G401.6 (cell line): ENCODE results near the gene JPT2.

ENCODE experiments used
- FAIRE-seq: peaks from 2 replicates; lab custom pipeline; 2012; peaks lifted over from hg19 to GRCh38; lab: Jason Lieb, UNC

Gene JPT2

DNA sequence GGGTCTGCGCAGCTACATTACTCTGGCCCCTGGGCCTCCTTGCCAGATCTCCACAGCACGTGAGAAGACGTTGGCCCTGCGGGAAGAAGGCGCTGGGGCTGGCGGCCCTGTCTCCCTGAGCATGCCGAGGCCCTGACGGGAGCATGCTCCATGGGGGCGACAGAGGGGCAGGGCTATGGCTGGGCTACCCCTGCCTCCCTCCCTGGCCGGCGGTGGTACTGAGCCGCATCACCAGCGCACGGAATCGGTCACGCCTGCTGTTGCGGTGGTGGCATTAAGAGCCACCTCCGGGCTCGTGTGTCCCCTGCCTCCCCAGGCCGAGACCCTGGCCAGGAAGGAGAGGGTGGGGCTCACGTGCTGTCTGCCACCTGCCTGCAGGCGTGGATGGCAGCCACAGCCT lies 56.0 kb downstream of the JPT2 start:
- FAIRE-seq = no peak

DNA sequence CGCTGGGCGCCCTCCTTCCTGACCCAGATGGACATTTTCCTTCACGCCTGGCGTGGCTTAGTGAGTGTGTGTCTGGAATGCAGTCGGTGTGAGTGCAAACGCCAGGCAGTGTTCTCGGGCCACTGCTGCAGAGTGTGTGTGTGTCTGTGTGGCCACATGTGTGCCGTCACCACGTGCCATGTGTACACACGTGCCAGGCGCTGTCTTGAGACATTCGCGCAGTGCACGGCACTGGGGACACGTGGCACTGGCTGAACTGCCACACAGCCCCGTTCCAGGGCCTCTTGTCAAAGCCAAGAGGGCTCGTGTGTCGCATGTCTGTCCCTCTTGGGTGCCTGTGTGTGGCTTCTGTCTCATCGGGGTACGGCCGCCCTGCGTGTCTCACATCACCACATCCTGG lies 56.7 kb downstream of the JPT2 start:
- FAIRE-seq = no peak

DNA sequence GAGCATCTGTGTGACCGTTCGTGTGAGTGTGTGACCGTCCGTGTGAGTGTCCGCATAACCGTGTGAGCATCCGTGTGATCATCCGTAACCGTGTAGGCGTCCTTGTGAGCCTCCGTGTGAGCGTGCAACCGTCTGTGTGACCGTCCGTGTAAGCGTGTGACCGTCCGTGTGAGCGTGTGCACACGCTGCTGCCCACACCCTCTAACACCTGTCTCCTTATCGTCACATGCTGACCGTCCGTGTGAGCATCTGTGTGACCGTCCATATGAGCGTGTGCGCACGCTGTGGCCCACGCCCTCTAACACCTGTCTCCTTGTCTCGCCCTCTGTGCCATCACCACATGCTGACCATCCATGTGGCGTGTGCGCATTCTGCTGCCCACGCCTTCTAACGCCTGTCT lies 62.2 kb downstream of the JPT2 start:
- no peak for FAIRE-seq

DNA sequence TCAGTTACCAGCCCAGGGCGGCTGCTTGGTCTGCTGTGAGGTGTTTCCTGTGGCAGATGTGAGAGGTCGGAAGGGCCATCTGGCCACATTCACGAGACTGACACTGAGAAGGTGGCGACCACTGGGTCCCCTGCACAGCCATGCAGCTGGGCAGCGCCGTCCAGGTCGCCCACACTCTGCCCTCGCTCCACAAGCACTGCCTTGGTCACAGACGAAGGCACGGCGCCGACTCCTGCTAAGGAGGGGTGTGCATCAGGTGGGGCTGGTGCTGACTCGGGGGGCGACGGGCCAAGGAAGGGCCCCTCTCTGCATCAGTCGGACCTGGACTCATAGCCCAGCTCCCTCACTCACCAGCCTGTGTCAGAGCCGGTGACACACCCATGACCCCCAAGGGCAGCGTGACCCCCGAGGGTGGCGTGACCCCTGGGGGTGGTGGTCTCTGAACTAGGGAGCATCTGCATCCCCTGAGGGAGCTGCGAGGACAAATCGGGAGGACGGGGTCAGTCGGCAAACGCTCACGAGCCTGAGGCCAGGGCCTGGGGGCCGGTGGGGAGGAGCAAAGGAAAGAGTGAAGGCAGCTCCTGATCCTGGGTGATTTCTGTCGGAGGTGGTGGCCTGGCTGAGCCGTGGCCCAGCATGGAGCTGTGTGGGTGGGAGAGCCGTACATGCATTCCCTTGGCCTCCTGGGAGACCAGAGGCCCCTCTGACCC lies 62.9 kb downstream of the JPT2 start:
- no peak for FAIRE-seq

DNA sequence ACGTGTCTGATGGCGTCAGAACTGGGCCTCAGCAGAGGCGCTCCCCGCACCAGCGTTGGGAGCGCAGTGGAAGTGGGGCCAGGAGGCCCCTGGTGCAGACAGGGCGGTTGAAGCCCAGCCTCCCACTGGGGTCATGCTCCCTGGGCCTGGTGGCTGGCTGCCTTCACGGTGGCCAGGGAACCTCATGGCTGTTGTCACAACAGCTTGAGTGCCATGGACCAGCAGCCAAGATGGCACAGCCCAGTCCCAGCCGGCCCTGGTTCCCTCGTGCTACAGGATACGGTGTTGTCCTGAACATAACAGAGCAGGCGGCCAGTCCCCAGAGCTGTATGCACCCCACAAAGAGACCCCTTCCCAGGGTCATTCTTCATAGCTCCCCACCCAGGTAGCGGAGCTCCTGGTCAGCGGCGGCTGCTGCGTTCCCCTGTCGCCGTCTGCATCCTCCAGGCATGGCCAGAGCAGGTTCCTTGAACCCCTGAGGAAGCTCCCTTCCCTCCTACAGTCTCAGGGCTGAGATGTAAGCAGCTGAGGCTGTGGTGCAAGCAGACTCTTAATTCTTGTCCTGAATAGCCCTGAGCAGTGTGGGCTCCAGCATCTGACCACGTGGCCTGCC lies 63.6 kb downstream of the JPT2 start:
- no peak for FAIRE-seq

DNA sequence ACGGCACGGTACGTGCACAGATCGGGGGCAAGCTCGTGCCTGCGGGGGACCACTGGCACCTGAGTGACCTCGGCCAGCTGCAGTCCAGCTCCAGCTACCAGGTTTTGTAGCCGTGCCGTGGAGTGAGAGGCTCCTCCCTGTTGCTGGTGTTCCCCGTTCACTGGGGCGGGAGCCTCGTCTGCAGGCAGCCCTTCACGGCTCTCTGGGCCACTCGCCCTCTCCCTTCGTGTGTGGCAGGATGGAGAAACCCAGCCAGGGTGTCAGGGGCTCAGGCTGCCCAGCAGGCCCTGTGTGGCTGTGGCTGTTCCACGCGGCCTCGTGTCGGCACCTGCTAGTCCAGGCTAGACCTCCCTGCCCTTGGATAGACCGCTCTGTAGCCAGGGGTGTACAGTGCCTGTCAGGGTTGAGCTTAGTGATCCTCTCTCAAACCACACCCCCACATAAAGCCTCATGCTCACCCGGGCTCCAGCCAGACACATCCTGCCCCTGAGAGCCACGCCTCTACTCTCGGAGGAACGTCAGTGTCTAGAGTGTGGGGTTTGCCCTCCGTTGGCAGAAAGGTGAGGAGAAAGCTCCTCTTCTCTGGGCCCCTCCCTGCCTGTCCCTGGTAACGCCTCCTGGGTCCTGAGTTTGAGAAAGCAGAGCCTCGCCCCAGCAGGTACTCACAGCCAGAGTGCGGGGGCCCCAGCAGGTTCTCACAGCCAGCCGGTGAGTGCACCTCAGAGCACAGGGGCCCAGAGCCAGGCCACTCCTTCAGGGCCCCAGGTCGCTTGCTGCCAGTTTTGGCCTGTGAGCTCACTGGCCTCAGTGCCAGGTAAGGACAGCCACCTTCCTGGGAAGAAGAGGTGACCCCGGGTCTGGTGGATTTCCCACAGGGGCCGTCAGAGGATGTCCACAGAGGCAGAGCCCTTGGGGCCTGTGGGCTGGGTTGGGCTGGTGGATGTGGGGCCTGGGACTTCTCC lies 65.6 kb downstream of the JPT2 start:
- no peak for FAIRE-seq

DNA sequence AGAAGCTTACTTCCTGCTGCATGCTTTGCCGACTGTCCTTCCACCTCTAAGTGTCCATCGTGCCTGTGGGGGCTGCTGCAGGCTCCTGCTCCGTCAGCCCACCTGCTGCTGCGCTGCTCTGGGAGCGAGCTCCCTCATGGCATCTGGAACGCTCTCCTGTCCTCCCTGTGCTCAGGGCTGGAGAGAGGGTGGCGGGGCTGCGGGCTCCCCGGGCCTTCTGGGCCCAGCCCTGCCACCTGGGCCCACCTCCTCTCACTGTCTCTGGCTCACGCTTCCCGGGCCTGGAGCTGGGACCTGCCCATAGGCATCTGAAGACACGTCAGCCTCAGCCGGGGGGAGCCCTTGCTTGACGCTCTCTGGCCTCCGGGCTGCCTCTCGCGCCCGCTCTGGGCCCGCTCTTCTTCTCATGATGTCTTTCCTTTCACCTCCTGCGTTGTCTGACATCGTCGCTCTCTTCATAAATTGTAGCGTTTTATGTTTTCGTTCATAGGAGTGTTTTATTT lies 66.3 kb downstream of the JPT2 start:
- no peak for FAIRE-seq

DNA sequence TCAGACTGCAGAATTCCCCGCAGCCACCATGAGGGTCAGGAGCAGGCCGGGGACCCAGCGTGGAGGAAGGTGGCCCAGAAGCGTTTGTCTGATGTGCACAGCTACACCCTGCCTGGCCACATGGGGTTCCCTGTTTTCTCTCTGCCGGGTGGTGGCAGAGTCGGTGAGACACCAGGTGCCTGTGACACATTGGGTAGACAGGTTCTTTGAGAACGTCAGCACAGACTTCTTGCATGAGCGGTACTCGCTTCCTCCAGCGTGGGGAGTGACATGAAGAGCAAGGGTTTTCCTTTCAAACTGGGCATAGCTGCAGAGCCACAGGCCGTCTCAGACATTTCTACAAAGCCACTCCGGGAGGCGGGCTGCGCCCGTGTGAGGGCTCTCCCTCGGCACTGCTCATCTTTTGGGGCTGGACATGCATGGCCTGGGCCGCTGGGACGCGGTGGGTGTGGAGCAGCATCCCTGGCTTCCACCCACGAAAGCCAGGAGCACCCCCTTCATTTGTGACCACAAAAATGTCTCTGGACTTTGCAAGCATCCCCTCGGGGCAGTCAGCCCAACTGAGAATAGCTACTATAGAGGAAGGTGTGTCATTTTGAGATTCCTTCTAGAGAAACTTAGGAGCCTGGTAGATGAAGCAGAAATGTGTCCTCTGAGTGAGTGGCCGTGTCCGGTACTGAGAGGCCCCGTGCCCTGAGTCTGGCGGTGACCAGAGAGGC lies 67.3 kb downstream of the JPT2 start:
- FAIRE-seq = no peak

DNA sequence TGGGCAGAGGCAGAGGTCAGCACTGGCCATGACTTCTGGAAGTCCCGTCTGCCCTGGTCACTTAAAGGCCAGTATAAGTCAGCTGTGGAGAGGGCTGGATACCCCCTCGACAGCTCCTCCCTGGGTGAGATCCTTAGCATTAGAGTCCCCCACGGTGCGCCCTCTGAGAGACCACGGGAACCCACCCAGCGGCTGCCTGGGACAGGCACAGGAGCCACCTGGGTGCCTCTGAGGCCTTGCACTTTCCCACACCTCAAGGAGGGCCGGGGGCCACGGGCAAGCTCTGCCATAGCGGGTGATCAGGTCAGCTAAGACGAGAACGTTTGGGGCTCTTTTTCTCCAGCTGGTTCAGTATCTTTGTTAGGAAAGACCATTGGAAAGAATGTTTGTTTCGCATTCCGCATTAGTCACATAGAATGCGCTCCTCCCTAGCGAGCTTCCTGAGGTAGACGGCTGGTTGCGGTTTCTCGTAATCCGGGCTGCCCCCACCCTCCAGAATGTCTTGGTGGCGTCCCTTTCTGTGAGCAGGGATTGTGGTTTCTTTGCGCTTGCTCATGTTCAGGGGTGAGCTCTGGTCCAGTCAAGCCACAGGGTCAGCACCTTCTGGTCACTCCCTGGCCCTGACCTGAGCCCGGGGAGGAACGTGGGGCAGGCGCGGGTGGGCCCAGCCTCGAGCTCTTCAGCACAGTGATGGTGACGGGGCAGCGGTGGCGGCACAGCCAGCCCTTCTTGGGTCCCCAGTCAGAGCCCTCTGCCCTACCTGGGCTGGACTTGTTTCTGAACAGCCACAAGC lies 68.0 kb downstream of the JPT2 start:
- no peak for FAIRE-seq

DNA sequence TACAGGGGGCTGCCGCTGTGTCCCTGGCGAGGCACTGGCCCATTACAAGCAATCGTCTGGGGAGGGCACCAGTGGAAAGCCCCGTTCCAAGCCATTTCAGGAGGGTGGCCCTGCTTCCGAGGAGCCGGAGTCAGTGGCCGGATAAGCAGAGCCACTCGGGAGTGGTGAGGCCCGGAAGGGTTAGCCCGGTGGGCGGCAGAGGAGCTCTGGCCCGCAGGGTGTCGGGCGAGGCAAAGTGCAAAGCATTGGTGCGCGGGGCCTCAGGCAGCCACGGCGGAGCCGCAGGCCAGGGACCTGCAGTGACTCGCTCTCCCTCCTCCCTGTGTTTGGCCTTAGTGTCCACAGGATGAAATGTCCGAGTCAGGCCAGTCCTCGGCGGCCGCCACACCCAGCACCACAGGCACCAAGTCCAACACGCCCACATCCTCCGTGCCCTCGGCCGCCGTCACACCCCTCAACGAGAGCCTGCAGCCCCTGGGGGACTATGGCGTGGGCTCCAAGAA lies 68.7 kb downstream of the JPT2 start:
- no peak for FAIRE-seq

DNA sequence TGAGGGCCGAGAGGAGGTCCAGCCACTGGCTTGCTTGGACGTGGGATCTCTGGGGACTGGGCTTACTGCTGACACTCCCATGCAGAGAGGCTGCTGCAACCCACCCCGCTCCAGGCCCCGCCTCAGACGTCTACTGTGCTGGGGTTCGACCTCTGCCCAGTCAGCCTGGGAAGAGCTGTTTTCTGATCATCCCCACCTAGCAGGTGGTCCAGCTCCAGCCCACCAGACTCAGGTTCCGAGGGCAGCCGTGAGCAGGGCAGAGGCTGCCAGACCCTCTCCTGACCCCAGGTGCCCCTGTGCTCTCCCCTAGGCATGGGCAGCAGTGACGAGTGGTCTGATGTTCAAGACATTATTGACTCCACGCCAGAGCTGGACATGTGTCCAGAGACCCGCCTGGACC lies 69.9 kb downstream of the JPT2 start:
- FAIRE-seq = no peak

DNA sequence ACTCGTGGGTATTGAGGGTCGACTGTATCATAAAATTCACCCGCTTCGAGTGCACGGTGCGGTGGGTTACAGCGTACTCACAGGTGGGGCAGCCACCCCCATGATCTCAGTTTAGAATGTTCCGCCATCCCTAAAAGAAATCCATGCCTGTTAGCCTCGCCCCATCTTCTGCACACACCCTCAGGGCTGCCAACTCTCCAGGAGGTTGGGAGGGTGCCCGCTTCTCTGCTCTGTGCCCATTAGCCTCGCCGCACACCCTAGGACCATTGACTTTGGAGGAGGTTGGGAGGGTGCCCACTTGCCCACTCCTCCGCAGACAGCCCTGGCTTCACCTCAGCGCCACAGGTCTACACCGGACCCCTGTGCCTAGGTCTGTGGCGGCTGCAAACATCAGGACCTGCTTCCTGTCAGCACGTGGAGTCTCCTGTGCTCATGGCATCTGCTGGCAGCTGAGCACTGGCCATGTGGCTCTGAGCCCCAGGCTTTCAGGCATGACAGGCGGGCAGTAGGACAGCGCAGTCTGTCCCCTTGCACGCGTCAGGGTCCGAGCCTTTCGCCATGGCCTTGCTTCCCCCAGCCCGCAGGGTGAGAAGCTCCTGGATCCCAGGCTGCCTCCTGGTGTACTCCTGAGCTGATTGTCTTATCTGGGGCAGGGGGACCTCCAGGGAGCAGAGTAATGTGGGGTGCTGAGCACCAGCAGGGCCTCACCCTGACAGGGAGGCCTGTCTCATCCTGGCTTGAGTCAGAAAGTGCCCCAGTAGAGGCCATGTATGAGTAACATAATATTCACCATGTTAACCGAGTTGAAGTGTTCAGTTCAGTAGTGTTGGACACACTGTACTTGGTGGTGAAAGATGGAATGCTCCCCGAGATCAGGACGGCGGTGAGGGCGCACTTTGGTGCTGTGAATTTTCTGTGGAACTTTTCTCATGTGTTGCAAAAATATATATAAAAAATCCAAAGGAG lies 71.4 kb downstream of the JPT2 start:
- no peak for FAIRE-seq
